GM04504 (cell line): ENCODE data around the gene TMEM132C.
"Not testable (repeated sequence)": the region's sequence is repeated elsewhere in the genome, so short reads cannot be mapped to it uniquely, and the experiment has no call there.

Source experiments
- DNase-seq: peaks from one replicate; pipeline ENCODE4 v3.0.0-alpha.2; 2012; ENCODE audit warnings: low read depth

The TMEM132C gene

DNA sequence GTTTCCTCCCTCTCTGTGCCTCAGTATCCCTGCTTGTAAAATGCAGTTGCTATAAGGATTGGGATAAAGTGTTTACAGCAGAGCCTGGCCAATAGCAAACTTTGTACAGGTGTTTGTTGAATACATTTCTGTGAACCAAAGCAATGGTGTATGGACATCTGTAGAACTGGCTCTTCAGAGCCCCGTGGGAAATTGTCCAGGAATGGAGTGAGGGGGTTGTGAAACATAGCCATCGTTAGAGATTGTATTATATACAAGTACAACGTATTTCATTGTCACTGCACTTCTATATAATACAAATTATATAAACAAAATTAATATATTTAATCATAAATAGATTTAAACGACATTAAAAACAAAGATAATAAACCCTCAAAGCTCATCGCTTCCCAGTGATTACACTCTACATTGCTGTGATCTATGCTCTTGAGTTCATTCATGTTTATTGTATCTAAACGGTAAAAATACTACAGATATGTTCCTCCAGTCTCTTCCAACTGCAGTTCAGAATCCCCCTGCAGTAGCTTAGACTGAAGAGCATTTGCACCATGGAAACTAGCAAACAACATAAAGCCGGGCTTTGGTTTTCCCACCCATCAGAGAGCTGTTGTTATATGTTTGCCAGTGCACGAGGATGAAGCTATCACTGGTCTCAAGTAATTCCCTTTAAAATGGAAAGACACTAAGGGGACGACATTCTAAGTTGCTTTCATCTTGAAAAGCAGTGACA lies 216.7 kb downstream of the TMEM132C start:
- DNase-seq, result no peak

- DNase-seq, result not testable (repeated sequence)
Measured at GRCh38 chr12:128497376-128497775, 230.4 kb downstream of the TMEM132C start.

- no peak for DNase-seq
Measured at GRCh38 chr12:128507470-128507869, 240.5 kb downstream of the TMEM132C start.

GRCh38 chr12:128509170-128509569 lies 242.2 kb downstream of the TMEM132C start:
- no peak for DNase-seq

DNA sequence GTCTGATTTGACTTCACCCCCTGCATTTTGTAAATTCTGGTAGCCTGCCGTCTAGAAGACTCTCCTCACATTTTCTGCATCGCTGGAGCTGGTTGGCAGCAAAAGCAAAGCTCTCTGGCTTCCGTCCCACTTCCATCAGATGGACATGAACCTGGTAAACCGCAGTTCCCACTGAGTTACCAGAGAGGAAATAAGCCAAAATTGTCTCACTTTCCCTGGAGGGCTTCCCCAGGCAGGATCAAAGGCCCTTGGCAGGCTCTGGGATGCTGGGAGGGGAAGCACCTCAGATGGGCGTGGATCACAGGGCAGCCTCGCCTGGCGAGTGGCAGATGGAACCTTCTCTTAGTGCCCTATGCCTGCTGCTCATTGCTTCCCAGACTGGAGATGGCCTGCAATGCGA lies 243.5 kb downstream of the TMEM132C start:
- DNase-seq, result no peak

GRCh38 chr12:128513331-128513730 lies 246.4 kb downstream of the TMEM132C start:
- no peak for DNase-seq

- no peak for DNase-seq
Measured at GRCh38 chr12:128513831-128514230, 246.9 kb downstream of the TMEM132C start.

GRCh38 chr12:128518644-128519043 lies 251.7 kb downstream of the TMEM132C start:
- DNase-seq, result no peak

- no peak for DNase-seq
Measured at GRCh38 chr12:128519426-128519825, 252.5 kb downstream of the TMEM132C start.

GRCh38 chr12:128521981-128522380 lies 255.0 kb downstream of the TMEM132C start:
- no peak for DNase-seq

DNA sequence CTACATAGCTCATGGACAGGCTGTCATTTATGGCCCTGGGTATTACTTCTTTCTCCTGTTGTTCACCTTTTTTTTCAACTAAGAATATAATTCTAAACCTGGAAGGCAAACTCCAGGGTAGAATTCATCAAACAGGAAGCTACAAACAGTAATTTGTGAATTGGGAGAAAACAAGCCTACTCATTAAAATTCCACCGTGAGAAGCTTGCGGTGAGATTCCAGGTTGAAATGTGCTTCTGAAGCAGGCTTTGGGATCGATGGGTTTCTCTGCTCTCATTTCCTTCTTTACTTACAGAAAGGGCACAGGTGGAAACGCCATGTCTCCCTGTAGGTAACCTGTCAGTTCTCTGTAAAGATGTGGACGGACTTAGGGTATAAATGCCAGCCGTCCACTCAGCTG lies 257.5 kb downstream of the TMEM132C start:
- DNase-seq, result no peak

- no peak for DNase-seq
Measured at GRCh38 chr12:128531170-128531569, 264.2 kb downstream of the TMEM132C start.

DNA sequence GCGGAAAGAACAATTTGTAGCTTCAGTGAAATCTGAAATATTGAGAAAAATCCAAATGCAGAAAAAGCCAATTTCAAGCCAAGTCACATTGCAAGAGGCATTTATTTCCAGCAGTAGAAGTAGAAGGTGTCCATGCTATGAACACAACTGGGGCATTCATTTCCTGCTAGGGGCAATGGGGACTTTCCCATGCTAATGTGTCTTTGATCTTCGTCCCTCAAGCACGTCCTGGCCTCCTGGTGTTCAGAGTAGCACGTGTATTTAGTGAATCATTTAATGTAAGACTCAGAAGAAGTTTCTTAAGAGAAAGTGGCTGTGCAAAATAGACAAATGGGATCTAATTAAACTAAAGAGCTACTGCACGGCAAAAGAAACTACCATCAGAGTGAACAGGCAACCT lies 267.9 kb downstream of the TMEM132C start:
- DNase-seq, result no peak

GRCh38 chr12:128536810-128537209 lies 269.8 kb downstream of the TMEM132C start:
- DNase-seq, result no peak

DNA sequence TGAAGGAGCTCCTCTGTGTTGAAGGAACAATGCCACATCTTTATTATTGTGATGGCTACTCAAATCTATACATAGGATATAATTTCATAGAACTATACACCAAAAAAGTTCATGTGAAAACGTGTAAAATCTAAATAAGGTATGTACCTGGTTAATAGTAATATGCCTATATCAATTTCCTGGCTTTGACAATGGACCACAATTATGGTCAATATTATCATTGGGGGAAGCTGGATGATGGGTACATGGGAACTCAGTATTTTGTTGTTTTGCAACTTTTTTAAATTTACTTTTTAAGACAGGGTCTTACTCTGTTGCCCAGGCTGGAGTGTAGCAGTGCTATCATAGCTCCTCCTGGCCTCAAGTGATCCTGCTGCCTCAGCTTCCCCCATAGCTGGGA lies 270.7 kb downstream of the TMEM132C start:
- no peak for DNase-seq

GRCh38 chr12:128542844-128543243 lies 275.9 kb downstream of the TMEM132C start:
- DNase-seq, result no peak

DNA sequence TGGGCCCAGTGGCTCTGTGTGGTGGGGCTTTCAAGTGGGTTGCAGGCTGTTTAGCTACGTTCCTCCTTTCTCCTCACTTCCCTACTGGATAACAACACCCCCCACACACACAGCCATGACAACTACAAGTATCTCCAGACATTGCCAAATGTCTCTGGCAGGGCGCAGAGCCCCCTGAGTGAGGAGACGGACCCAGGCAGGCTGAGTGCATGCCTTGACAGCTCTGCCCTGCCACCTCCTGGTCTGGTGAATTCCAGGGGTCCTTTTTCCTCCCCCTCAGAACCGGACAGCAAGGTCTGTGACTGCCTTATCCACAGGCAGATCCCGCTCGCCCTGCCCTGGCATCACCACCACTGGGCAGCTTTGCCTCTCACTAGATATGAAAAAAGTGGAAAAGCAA lies 276.5 kb downstream of the TMEM132C start:
- no peak for DNase-seq

GRCh38 chr12:128543971-128544370 lies 277.0 kb downstream of the TMEM132C start:
- DNase-seq, result no peak

- DNase-seq, result no peak
Measured at GRCh38 chr12:128548949-128549348, 282.0 kb downstream of the TMEM132C start.

GRCh38 chr12:128549601-128550218 lies 282.7 kb downstream of the TMEM132C start:
- no peak for DNase-seq

- DNase-seq, result no peak
Measured at GRCh38 chr12:128551266-128551665, 284.3 kb downstream of the TMEM132C start.

- DNase-seq, result no peak
Measured at GRCh38 chr12:128554546-128555304, 287.8 kb downstream of the TMEM132C start.

DNA sequence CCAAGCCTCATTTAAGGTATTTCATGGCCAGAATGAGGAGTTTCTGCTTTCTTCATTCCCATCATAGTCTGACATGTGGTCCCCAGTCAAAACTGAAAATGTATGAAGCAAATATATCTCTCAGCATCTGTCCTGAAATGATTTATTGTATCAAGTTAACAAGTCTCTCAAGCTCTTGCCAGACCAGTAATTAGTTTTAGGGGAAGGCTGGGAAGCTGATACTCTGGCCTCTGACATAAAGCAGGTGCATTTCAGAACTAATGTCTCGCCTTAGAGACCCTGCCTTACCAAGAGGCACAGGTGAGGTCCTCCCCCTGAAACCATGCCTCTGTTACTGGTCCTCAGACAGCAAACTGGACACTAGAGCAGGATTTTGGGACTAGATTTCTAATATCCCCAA lies 290.3 kb downstream of the TMEM132C start:
- no peak for DNase-seq
